ENCODE data around the gene SLC7A11.

DNA sequence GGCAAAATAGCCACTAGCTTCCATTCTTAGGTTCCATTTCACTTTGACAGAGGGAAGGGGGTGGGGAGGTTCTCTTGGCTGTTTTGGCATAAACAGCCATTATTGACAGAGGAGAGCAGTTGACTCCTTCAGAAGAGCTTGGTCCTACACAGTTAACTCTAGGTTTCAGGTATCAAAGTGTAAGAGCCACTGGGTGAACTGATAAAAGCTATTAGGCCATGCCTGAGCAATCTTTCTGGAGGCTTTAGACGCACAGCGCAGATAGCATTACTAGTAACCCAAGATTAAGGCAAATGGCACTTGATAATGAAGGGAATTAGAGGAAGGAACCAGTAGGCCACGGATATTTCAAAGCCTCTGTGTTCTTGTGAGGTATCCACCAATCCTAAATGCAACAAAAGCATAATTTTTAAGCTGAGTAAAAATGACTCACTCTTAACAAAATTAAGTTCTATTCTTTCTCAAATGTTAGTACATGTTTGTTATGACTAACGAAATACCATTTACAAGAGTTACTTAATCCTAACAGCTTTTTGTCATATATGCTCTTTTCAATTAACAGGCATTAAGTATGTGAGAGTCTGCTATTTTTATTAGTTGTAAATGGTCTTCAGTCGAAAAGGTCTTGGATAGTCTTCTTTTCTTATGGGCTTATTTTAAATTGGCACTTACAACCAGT is 53.6 kb downstream of the SLC7A11 start:
- no peak for TF ChIP-seq GATA2 (IDR thresholded peaks at IDR 0.05; ENCODE audit: low read depth, low read length)
- no peak for TF ChIP-seq GATA3 (IDR thresholded peaks at IDR 0.05; ENCODE audit: low read depth, low read length)
